GM23338 (cell line): Measurements from ENCODE around the gene CD300C. TPM values are rescaled to one million over a fixed set of nuclear protein-coding genes. Genes with fewer than 3 reads are reported as not detected.

Experiments
- ATAC-seq: fragments of 200-7000 bp; cut with Tn5 transposase; 3 replicates; pipeline ENCODE4 v1.9.1; 2020
- DNase-seq: peaks from one replicate; pipeline ENCODE4 v3.0.0-alpha.2; 2015; ENCODE audit warnings: low spot score
- H2AFZ ChIP-seq: fragments of 200-600 bp; sonication (generic); 2 replicates; pipeline ENCODE4 v1.8.0; 2016; ENCODE audit warnings: antibody characterized with exemption, mild to moderate bottlenecking, moderate library complexity
- H3F3A ChIP-seq: fragments of 200-600 bp; sonication (generic); replicated peaks from 2 replicates; pipeline ENCODE4 v1.8.0; 2017; ENCODE audit warnings: antibody characterized with exemption, mixed run types, low read depth
- H3K27ac ChIP-seq: fragments of 200-600 bp; sonication (generic); 2 replicates; pipeline ENCODE4 v1.6.1; 2016; ENCODE audit warnings: low read depth
- H3K27me3 ChIP-seq: fragments of 200-600 bp; sonication (generic); 2 replicates; pipeline ENCODE4 v1.8.0; 2016; ENCODE audit warnings: mild to moderate bottlenecking, mixed run types, moderate library complexity; ENCODE audit not compliant: insufficient read depth
- H3K36me3 ChIP-seq: fragments of 200-600 bp; sonication (generic); 2 replicates; pipeline ENCODE4 v1.8.0; 2016; ENCODE audit warnings: mild to moderate bottlenecking; ENCODE audit not compliant: insufficient read depth
- H3K4me1 ChIP-seq: fragments of 200-600 bp; sonication (generic); 2 replicates; pipeline ENCODE4 v1.8.0; 2016; ENCODE audit warnings: mild to moderate bottlenecking, moderate library complexity; ENCODE audit not compliant: insufficient read depth
- H3K4me2 ChIP-seq: fragments of 200-600 bp; sonication (generic); 2 replicates; pipeline ENCODE4 v1.7.1; 2017; ENCODE audit warnings: mixed run types
- H3K4me3 ChIP-seq: fragments of 200-600 bp; sonication (generic); 2 replicates; pipeline ENCODE4 v1.6.1; 2016; ENCODE audit warnings: mixed run types
- H3K79me2 ChIP-seq: fragments of 200-600 bp; sonication (generic); replicated peaks from 2 replicates; pipeline ENCODE4 v1.8.0; 2017; ENCODE audit warnings: mild to moderate bottlenecking; ENCODE audit not compliant: insufficient read depth
- H3K9me2 ChIP-seq: fragments of 200-600 bp; sonication (generic); 2 replicates; pipeline ENCODE4 v1.8.0; 2017; ENCODE audit not compliant: insufficient read depth
- H4K20me1 ChIP-seq: fragments of 200-600 bp; sonication (generic); replicated peaks from 2 replicates; pipeline ENCODE4 v1.8.0; 2017; ENCODE audit warnings: mild to moderate bottlenecking; ENCODE audit not compliant: insufficient read depth
- H3K27ac Mint-ChIP-seq: 2 replicates; pipeline ENCODE4 v1.8.0; 2020; ENCODE audit warnings: inconsistent platforms, mild to moderate bottlenecking, moderate library complexity, mixed read lengths
- H3K27me3 Mint-ChIP-seq: 3 replicates; pipeline ENCODE4 v1.8.0; 2022; ENCODE audit warnings: low read depth, mild to moderate bottlenecking, moderate library complexity, mixed read lengths, inconsistent platforms; ENCODE audit not compliant: insufficient read depth, poor library complexity
- H3K36me3 Mint-ChIP-seq: 3 replicates; pipeline ENCODE4 v1.8.0; 2021; ENCODE audit warnings: low read depth, mild to moderate bottlenecking, inconsistent platforms, moderate library complexity, mixed read lengths
- H3K4me1 Mint-ChIP-seq: 3 replicates; pipeline ENCODE4 v1.8.0; 2020; ENCODE audit warnings: mild to moderate bottlenecking, inconsistent platforms, mixed read lengths
- H3K4me3 Mint-ChIP-seq: 3 replicates; pipeline ENCODE4 v1.8.0; 2021; ENCODE audit warnings: moderate library complexity, mild to moderate bottlenecking, inconsistent platforms, mixed read lengths
- H3K9me3 Mint-ChIP-seq: 3 replicates; pipeline ENCODE4 v1.8.0; 2020; ENCODE audit warnings: moderate library complexity, mild to moderate bottlenecking, inconsistent platforms, mixed read lengths
- ETS1 ChIP-seq: IDR thresholded peaks from 2 replicates; pipeline ENCODE4 v1.6.1; 2016; ENCODE audit warnings: antibody characterized with exemption
- EZH2 ChIP-seq: fragments of 200-600 bp; sonication (generic); IDR thresholded peaks from one replicate; pipeline ENCODE4 v1.8.0; 2017; ENCODE audit warnings: antibody characterized with exemption, mild to moderate bottlenecking, low read depth; ENCODE audit not compliant: unreplicated experiment
- EZH2phosphoT487 ChIP-seq: fragments of 200-600 bp; sonication (generic); IDR thresholded peaks from one replicate; pipeline ENCODE4 v1.8.1; 2018; ENCODE audit warnings: antibody characterized with exemption; ENCODE audit not compliant: unreplicated experiment
- JUNB ChIP-seq: IDR thresholded peaks from one replicate; pipeline ENCODE4 v1.6.1; 2016; ENCODE audit warnings: antibody characterized with exemption; ENCODE audit not compliant: unreplicated experiment
- NANOG ChIP-seq: IDR thresholded peaks from 2 replicates; pipeline ENCODE4 v1.6.1; 2016; ENCODE audit warnings: antibody characterized with exemption, borderline replicate concordance
- POLR2AphosphoS5 ChIP-seq: IDR thresholded peaks from 2 replicates; pipeline ENCODE4 v1.6.1; 2016; ENCODE audit warnings: antibody characterized with exemption, low read depth
- ZNF114 ChIP-seq: fragments of 250-450 bp; sonication (Bioruptor Pico); IDR thresholded peaks from 2 replicates; pipeline ENCODE4 v1.5.0; 2020; ENCODE audit warnings: mild to moderate bottlenecking, moderate library complexity
- ZNF462 ChIP-seq: fragments of 250-450 bp; sonication (Bioruptor Pico); IDR thresholded peaks from 2 replicates; pipeline ENCODE4 v1.5.0; 2020; ENCODE audit warnings: mild to moderate bottlenecking, moderate library complexity
- polyA plus RNA-seq: library from polyadenylated mRNA; unstranded; fragments of >200 nt; fragmentation: Nextera tagmentation; extraction: Ambion mirVana; gene quantifications from 2 replicates; pipeline ENCODE4 v1.2.1, GENCODE V29; 2016
- total RNA-seq: library from RNA; depleted of rRNA; stranded (reverse); fragments of >200 nt; shearing (Covaris generic); gene quantifications from 2 replicates; pipeline ENCODE4 v1.2.3, GENCODE V29; 2014
- TF ChIP-seq, protein P1 (sequence below): IDR thresholded peaks from one replicate; pipeline ENCODE4 v1.6.1; 2018; ENCODE audit warnings: antibody characterized with exemption; ENCODE audit not compliant: unreplicated experiment
- TF ChIP-seq, protein P2 (sequence below), 2 experiments: fragments of 200-600 bp in 1 of 2; sonication (generic) in 1 of 2; conservative IDR thresholded peaks; 2 replicates each; pipeline versions ENCODE4 v1.5.1 to v1.6.1; 2016 to 2017; ENCODE audit warnings: antibody characterized with exemption in 2 of 2, low read depth in 2 of 2, mild to moderate bottlenecking in 2 of 2, moderate library complexity in 1 of 2

Gene CD300C
- total and polyA plus RNA-seq, 2 experiments from 2014 or later: not detected

- no peaks in the 10 kb centered on the region for H3K79me2 ChIP-seq
- no peak for DNase-seq
- H3K27ac ChIP-seq: no peak overlapping the region
- Mint-ChIP-seq H3K27me3 (peaks cover 15% of the 10 kb centered on the region), H3K9me3 (peaks cover 33% of the 10 kb centered on the region), H3K4me3 (no peak overlapping the region), H3K36me3 (peaks cover 18% of the 10 kb centered on the region; the same call in 2 of the 3 replicates), H3K27ac (no peak overlapping the region), H3K4me1 (no peaks in the 10 kb centered on the region)
- H3K4me1 ChIP-seq: no peaks in the 10 kb centered on the region
- no peaks in the 10 kb centered on the region for H3K36me3 ChIP-seq
- H3K4me3 ChIP-seq: no peak overlapping the region
- peaks cover 11% of the 10 kb centered on the region for H3F3A ChIP-seq
- ATAC-seq: no peak
- H4K20me1 ChIP-seq: no peaks in the 10 kb centered on the region
- H3K4me2 ChIP-seq: no peak overlapping the region
- H3K27me3 ChIP-seq: 0 out of 2 replicates have a peak, but pooled peaks cover 3% of the 10 kb centered on the region
- no peak overlapping the region for H2AFZ ChIP-seq
- TF ChIP-seq EZH2 (no peak), EZH2phosphoT487 (no peak), NANOG (no peak), POLR2AphosphoS5 (no peak), ETS1 (no peak), JUNB (no peak), ZNF114 (no peak), ZNF462 (CRISPR knock-in tag) (no peak)
- TF ChIP-seq, protein P1, sequence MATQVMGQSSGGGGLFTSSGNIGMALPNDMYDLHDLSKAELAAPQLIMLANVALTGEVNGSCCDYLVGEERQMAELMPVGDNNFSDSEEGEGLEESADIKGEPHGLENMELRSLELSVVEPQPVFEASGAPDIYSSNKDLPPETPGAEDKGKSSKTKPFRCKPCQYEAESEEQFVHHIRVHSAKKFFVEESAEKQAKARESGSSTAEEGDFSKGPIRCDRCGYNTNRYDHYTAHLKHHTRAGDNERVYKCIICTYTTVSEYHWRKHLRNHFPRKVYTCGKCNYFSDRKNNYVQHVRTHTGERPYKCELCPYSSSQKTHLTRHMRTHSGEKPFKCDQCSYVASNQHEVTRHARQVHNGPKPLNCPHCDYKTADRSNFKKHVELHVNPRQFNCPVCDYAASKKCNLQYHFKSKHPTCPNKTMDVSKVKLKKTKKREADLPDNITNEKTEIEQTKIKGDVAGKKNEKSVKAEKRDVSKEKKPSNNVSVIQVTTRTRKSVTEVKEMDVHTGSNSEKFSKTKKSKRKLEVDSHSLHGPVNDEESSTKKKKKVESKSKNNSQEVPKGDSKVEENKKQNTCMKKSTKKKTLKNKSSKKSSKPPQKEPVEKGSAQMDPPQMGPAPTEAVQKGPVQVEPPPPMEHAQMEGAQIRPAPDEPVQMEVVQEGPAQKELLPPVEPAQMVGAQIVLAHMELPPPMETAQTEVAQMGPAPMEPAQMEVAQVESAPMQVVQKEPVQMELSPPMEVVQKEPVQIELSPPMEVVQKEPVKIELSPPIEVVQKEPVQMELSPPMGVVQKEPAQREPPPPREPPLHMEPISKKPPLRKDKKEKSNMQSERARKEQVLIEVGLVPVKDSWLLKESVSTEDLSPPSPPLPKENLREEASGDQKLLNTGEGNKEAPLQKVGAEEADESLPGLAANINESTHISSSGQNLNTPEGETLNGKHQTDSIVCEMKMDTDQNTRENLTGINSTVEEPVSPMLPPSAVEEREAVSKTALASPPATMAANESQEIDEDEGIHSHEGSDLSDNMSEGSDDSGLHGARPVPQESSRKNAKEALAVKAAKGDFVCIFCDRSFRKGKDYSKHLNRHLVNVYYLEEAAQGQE: no peak
- TF ChIP-seq, protein P2, sequence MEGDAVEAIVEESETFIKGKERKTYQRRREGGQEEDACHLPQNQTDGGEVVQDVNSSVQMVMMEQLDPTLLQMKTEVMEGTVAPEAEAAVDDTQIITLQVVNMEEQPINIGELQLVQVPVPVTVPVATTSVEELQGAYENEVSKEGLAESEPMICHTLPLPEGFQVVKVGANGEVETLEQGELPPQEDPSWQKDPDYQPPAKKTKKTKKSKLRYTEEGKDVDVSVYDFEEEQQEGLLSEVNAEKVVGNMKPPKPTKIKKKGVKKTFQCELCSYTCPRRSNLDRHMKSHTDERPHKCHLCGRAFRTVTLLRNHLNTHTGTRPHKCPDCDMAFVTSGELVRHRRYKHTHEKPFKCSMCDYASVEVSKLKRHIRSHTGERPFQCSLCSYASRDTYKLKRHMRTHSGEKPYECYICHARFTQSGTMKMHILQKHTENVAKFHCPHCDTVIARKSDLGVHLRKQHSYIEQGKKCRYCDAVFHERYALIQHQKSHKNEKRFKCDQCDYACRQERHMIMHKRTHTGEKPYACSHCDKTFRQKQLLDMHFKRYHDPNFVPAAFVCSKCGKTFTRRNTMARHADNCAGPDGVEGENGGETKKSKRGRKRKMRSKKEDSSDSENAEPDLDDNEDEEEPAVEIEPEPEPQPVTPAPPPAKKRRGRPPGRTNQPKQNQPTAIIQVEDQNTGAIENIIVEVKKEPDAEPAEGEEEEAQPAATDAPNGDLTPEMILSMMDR (conservative IDR thresholded peaks at IDR 0.05; ENCODE audit: low read depth in 2 of 2): no peak
- H3K9me2 ChIP-seq: peaks cover 10% of the 10 kb centered on the region; the same call in 1 of the 2 replicates
Measured at GRCh38 chr17:74512624-74513091, 33.3 kb downstream of the CD300C start.
